Nephron progenitor cell (in vitro differentiated cells): ENCODE measurements around the gene BDH1.

Source experiments
- DNase-seq: peaks from one replicate; pipeline ENCODE4 v3.0.0; 2021
- H3K27ac Mint-ChIP-seq: 2 replicates; pipeline ENCODE4 v1.8.0; 2021; ENCODE audit warnings: mild to moderate bottlenecking, moderate library complexity, mixed read lengths
- H3K27me3 Mint-ChIP-seq: 2 replicates; pipeline ENCODE4 v1.8.0; 2021; ENCODE audit warnings: mild to moderate bottlenecking, low read depth, mixed read lengths; ENCODE audit not compliant: poor library complexity
- H3K36me3 Mint-ChIP-seq: 2 replicates; pipeline ENCODE4 v1.8.0; 2021; ENCODE audit warnings: low read depth, mixed read lengths
- H3K4me1 Mint-ChIP-seq: 2 replicates; pipeline ENCODE4 v1.8.0; 2021; ENCODE audit warnings: mixed read lengths
- H3K4me3 Mint-ChIP-seq: 2 replicates; pipeline ENCODE4 v1.8.0; 2021; ENCODE audit warnings: mild to moderate bottlenecking, moderate library complexity, mixed read lengths
- H3K9me3 Mint-ChIP-seq: 2 replicates; pipeline ENCODE4 v1.8.0; 2021; ENCODE audit warnings: mild to moderate bottlenecking, moderate library complexity, mixed read lengths
- CTCF ChIP-seq: fragments of 200-600 bp; sonication (generic); IDR thresholded peaks from 2 replicates; pipeline ENCODE4 v1.5.0; 2021; ENCODE audit warnings: antibody characterized with exemption

BDH1 gene

GRCh38 chr3:197486861-197487260 lies 68.9 kb downstream of the BDH1 start:
- DNase-seq: no peak
- H3K4me3 Mint-ChIP-seq: no peak overlapping the region
- no peaks in the 10 kb centered on the region for H3K36me3 Mint-ChIP-seq
- no peaks in the 10 kb centered on the region for H3K9me3 Mint-ChIP-seq
- H3K4me1 Mint-ChIP-seq: peaks cover 38% of the 10 kb centered on the region
- peaks cover 3% of the 10 kb centered on the region for H3K27me3 Mint-ChIP-seq
- H3K27ac Mint-ChIP-seq: no peak overlapping the region
- TF ChIP-seq CTCF: no peak

DNA sequence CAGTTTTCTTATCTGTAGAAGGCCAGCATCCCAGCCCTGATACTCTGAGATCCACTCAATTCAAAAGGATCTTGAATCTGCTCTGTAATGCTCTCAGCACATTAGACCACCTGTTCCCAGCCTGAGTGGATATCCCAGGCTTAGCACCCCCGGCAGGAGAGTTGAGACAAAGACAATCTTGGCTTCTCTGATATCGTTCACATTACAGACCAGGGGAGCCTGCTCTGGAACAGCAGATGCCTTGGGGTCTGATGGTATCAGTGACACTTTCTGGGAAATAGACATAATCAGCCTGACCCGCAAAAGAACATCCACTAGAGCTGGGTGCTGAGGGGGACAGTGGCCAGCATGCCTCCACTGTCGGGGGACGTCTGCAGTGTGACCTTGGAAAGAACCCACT lies 70.6 kb downstream of the BDH1 start:
- DNase-seq: no peak
- H3K9me3 Mint-ChIP-seq: no peaks in the 10 kb centered on the region
- H3K4me3 Mint-ChIP-seq: no peak overlapping the region
- no peak for TF ChIP-seq CTCF
- peaks cover 27% of the 10 kb centered on the region for H3K4me1 Mint-ChIP-seq
- no peaks in the 10 kb centered on the region for H3K27me3 Mint-ChIP-seq
- H3K36me3 Mint-ChIP-seq: no peaks in the 10 kb centered on the region
- H3K27ac Mint-ChIP-seq: no peak overlapping the region

GRCh38 chr3:197484204-197484901 lies 71.4 kb downstream of the BDH1 start:
- peaks cover 25% of the 10 kb centered on the region for H3K4me1 Mint-ChIP-seq

DNA sequence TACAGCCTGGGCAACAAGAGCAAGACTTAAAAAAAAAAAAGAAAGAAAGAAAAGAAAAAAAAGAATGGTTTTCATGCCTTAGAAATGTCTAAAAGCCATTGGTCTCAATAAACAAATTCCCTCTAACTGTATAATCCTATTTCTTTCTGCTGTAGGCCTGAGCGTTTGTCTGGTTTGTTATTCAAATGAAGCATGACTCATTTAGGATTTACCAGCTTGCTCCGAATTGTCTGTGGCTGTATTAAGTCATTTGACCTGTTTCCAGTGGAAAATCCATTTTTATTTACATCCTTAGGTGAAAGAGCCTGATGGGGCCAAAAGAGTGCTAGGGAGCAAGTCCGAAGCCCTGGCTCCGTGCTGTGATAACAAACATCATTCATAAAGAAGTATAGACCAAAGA lies 73.8 kb downstream of the BDH1 start:
- DNase-seq: no peak
- Mint-ChIP-seq H3K36me3 (no peaks in the 10 kb centered on the region), H3K9me3 (no peaks in the 10 kb centered on the region), H3K4me3 (no peak overlapping the region), H3K4me1 (peaks cover 4% of the 10 kb centered on the region), H3K27me3 (no peaks in the 10 kb centered on the region), H3K27ac (no peak overlapping the region)
- no peak for TF ChIP-seq CTCF

More at GRCh38 chr3:197484204-197484901, 71.4 kb downstream of the BDH1 start:
- H3K36me3 Mint-ChIP-seq: no peaks in the 10 kb centered on the region
- no peak for DNase-seq
- no peaks in the 10 kb centered on the region for H3K9me3 Mint-ChIP-seq
- H3K4me3 Mint-ChIP-seq: no peak overlapping the region
- H3K27me3 Mint-ChIP-seq: no peaks in the 10 kb centered on the region
- H3K27ac Mint-ChIP-seq: no peak overlapping the region
- no peak for TF ChIP-seq CTCF

GRCh38 chr3:197480320-197480719 lies 75.4 kb downstream of the BDH1 start:
- TF ChIP-seq CTCF: no peak
- H3K27ac Mint-ChIP-seq: no peak overlapping the region
- H3K27me3 Mint-ChIP-seq: peaks cover 4% of the 10 kb centered on the region
- H3K4me3 Mint-ChIP-seq: no peak overlapping the region
- DNase-seq: no peak
- peaks cover 15% of the 10 kb centered on the region for H3K4me1 Mint-ChIP-seq
- H3K9me3 Mint-ChIP-seq: no peaks in the 10 kb centered on the region
- H3K36me3 Mint-ChIP-seq: no peaks in the 10 kb centered on the region
